Adipose tissue (tissue), 3 donors: ENCODE measurements around the gene CLEC16A. TPM values are rescaled to one million over a fixed set of nuclear protein-coding genes. Genes with fewer than 3 reads are reported as not detected.

Experiments
- H3K27ac ChIP-seq: one replicate; pipeline ENCODE4 v1.5.1; 2013; ENCODE audit warnings: low read depth, low read length
- WGBS, 3 donors: extraction: QIAGEN DNeasy Blood & Tissue Kit; methylation state at CpG; one replicate each; pipeline ENCODE4 v1.1.7; 2013; 5-methylcytosine and 5-hydroxymethylcytosine counted together
- polyA plus RNA-seq, 3 donors: library from polyadenylated mRNA; stranded (reverse); fragments of 200-250 nt; gene quantifications; one replicate each; pipeline ENCODE4 v1.2.3, GENCODE V29; 2013
- donor health status: healthy with polysubstance abuse.
- donor health status: Bipolar disorder and iron deficiency.
- donor health status: healthy.

The CLEC16A gene
- polyA plus RNA-seq, 3 donors = 4.9 to 10.9 (median 7.9) TPM

DNA sequence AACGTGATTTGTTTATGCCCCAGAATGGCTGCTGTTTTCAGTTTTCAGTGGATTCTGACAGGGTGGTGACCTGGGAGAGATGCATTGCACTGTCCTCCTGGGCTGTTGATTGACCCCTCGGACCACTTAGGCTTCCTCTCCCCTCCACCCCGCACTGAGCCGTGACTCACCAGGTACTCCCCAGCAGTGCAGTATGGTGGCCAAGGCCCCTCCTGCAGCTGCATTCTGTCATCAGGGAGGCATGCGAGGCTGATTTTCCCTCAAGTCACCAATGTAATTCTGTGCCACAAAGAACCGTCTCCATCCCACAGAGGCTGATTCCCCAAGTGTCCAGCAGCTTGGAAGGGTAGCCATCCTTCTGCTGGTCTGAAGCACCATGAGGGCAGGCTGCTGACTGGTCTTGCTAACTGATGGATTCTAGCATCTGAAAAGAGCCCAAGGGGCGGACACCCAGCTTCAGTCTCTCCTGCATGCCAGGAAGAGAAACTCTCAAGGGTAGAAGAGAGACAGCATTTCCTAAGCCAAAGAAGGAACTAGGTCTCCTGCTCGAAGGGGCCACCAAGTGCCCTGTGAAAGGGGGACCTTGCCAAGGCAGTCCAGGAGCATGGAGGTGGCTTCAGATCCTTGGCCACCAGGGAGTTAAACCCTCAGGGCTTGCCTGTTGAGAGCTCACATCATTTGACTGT lies 163.6 kb downstream of the CLEC16A start:
- 88 to 95% (median 90%) methylated on average over 8 of the region's 8 CpGs for WGBS, 3 donors
- H3K27ac ChIP-seq = no peak overlapping the region

DNA sequence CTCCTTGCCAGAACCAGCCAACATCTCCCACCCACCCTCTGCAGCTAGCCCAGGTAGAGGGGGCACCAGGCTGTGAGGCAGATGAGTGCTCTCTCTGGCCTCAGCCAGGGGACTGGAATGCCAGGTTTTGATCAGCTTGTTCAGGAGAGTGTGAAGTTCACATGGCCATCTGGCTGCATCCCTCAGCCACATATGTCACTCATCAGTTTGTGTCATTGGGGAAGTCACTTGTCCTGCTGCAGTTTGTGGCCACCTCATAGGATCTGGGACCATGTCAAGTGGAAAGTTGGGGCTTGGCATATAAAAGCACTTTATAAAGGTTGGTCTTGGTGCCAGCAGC lies 164.1 kb downstream of the CLEC16A start:
- no peak overlapping the region for H3K27ac ChIP-seq

DNA sequence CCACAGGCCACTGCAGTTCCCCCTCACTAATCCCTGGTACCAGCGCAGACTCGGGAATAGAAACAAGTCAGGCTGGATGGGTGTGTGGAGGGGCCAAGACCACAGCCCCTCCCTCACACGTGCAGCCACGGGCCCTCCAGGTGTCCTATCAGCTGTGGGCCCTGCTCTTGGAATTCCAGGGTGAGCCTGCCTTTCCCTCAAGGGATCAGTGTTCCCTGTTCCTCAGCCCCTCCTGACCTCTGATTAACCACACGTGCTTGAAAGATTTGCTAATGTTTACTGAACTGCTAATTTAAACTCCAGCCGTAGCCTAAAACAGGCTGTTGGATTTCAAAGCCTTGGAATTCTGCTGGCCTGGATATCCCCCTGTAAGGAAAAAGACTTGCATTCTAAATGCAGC lies 165.2 kb downstream of the CLEC16A start:
- H3K27ac ChIP-seq = no peak overlapping the region

DNA sequence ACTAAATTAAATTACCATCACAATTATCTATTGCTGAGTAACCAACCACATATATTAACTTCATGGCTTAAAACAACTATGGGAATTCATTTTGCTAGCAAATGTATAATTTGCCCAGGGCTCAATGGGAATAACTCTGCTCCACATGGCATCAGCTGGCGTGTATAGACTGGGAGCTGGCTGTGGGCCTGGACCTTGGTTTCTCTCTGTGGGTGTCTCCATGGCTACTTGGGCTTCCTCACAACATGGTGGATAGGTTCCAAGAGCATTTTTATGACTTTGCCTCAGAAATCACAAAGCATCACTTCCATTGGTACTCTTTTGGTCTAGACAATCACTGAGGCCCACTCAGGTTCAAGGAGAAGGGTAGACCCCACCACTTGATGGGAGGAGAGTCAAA lies 166.8 kb downstream of the CLEC16A start:
- WGBS, 3 donors = 98 to 100% (median 100%) methylated on average over 1 of the region's 1 CpG
- no peak overlapping the region for H3K27ac ChIP-seq

More for the DNA sequence above, 165.2 kb downstream of the CLEC16A start:
- 71 to 86% (median 74%) methylated on average over 6 of the region's 6 CpGs for WGBS, 3 donors

DNA sequence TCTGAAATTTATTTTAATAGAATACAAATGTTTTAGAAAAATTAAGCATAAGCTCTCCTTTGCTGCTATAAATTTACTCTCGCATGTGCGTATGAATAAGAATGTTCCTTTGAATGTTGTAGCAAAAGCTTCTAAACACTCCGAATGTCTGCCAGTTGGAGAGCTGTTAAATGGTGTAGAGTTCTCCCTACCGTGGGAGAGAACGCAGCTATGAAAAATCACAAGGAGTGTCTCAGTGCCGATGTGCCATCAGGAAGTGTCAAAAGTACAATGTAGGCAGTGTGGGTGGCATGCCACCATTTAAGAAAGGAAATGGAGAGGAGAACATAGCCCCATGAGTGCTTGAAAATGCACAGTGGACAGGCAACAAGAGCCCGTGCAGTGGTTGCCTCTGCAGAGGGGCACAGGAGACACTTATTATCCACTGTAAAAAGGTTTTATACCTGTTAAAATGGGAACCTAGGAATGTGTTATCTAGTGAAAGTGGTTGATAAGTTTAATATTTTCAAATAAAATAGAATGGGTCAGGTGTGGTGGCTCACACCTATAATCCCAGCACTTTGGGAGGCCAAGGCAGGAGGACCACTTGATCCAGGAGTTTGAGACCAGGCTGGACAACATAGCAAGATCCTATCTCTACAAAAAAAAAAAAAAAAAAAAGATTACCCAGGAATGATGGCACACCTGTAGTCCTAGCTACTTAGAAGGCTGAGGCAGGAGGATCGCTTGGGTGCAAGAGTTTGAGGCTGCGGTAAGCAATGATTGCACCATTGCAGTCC lies 167.7 kb downstream of the CLEC16A start:
- WGBS, 3 donors = 89 to 96% (median 94%) methylated on average over 9 of the region's 9 CpGs
- H3K27ac ChIP-seq = no peak overlapping the region

DNA sequence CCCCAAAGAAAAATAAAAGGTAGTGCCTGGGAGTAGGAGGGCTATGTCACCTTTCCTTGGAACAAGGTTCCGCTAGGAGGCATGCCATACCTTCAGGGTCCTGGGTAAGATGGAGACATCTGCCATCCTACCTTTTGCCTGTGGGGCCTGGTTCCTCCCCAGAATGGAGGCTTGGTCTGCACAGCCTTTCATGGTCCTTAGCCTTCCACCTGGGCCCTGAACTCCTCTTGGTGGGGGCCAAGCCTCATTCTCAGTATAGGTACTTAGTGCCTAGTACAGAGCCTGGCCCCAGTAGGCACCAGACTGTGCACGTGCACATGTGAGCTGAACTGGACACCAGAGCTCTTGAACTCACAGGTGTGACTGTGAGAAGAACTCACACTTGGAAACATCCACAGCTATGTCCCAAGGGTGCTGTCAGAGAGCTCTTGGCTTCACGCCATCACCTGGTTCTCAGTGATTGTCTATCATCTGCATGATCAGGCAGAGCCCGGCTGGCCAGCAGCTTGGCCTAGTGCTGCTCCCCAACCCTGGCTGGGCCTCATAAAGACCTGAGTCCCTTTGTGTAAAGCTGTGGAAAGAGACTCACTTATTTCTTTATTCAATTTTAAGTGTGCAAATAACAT lies 168.5 kb downstream of the CLEC16A start:
- H3K27ac ChIP-seq = no peak overlapping the region
- 78 to 92% (median 85%) methylated on average over 4 of the region's 4 CpGs for WGBS, 3 donors

DNA sequence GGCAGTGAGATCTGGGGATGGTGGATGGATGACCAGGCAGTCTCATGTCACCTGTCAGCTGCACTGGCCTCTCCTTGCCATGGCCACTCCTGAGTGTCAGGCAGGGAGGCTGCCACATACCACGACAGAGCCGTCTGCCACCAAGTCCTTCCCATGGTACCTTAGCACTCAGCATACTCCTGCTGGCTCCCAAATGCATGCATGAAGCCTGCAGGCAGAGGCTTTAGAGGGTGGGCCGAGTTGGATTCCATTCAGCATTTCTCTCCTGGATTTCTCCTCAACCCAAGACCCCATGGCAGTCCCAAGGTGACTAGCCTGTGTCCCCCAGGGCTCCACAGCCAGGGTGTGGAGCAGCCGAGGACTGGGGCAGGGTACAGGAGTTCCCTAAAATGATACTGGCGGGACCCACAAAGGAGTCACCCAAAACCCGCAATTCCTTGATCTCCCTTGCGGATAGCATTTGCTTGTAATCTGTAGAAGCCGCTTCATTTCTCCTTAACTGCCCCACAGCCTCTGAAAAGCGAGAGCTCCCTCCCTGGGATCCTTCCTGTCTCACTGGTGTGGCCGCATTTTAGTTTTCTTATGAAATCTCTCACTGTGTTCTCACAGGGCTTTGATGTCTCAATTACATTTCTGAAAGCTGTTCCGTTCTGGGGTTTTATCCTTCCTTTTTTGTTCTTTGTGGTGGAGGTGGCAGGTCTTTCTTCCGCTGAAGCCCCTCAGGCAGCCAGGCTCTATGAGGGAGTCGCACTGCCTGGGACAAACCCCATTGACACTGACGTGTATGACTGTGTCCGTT lies 170.2 kb downstream of the CLEC16A start:
- WGBS, 3 donors = 61 to 84% (median 71%) methylated on average over 15 of the region's 15 CpGs
- no peak overlapping the region for H3K27ac ChIP-seq

DNA sequence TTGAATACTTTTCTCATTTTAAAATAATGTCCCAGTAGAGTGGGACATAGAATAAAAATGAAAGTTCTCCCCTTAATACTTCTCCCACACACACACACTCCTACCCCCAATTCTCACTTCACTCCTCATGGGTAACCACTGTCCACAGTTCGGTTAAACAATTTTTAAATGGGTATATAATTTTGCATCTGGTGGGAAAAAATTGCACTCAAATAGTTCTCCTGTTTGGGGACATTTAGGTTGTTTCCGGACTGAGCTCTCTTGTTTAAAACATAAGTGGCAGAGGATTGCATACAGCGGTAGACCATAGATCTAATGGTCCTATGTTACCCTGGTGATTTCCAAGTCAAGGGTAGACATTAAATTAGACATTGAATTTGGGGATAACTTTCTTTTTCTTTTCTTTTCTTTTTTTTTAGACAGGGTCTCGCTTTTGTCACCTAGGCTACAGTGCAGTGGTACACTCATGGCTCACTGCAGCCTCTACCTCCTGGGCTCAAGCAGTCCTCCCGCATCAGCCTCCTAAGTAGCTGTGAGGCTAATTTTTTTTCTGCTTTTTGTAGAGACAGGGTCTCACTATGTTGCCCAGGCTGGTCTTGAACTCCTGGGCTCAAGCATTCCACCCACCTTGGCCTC lies 173.3 kb downstream of the CLEC16A start:
- WGBS, 3 donors = 77 to 85% (median 84%) methylated on average over 5 of the region's 5 CpGs
- no peak overlapping the region for H3K27ac ChIP-seq

DNA sequence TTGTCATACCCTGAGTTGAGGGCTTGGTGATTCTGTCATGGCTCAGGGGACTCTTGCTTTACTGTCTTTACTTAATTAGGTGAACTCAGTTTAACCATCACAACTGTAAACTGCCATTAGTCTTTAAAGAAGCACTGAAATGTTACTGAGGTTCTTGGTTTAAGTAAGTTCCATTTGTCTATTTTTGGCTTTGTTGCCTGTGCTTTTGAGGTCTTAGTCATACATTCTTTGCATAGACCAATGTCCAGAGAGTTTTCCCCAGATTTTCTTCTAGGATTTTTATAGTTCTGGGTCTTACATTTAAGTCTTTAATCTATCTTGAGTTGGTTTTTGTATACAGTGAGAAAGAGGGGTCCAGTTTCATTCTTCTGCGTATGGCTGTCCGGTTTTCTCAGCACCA lies 174.1 kb downstream of the CLEC16A start:
- 50 to 75% (median 72%) methylated on average over 2 of the region's 2 CpGs for WGBS, 3 donors
- H3K27ac ChIP-seq = no peak overlapping the region

DNA sequence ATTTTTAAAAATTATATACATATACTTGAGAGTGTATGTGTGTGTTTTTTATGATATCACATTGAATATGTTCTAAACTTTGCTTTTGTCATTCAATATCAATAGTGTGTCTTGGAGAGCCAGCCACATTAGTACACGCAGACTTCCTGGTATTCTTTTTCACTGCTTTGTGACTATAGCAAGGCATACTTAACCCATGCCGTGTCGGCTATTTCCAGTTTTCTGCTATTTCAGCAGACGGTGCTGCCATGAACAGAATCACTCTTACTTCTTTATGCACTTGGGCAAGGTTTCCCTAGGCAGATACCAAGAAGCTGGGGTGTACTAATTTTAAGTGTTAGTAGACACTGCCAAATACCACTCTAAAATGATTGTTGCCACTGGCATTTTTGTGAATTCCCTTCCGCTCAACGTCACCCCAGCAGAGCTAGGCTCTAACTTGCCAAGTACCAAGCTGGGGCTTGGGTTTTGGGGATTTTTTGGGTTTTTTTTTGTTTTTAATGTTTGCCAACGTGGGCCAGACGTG lies 176.8 kb downstream of the CLEC16A start:
- WGBS, 3 donors = 88 to 92% (median 89%) methylated on average over 8 of the region's 8 CpGs
- no peak overlapping the region for H3K27ac ChIP-seq

DNA sequence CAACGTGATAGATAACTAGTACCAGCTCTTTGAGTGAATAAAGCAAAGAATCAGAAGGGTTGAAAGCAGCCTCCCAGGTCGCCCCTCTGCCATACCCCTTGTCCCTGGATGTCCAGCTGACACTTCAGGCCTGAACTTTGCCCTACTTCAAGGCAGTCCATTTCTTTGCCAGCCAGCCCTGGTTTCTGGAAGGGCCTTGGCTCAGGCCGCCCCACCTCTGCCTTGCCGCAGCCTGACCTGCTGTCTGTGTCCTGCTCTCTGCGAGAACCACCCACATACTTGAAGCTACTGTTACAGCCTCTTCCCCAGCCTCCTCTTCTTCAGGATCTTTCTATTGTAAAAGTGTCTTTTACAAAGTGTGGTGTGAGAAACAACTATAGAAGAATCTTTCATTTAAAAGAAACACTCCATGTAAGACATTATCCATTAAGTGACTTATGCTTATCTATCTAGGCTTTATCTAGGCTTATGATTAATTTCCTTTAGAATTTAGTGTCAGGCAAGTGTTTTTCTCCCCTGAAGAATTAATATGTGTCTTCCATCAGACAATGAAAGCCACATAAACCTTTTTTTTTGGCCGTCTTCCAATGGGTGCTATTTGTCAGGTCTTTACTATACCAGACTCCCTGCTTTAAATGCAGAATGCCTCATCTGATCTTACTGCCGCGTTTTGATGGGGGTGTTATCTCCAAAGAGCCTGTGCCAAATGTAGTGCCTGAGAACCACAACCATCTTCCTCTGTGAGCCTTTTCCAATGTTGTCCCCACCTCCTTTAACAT lies 177.7 kb downstream of the CLEC16A start:
- H3K27ac ChIP-seq = no peak overlapping the region
- WGBS, 3 donors = 86 to 91% (median 90%) methylated on average over 8 of the region's 8 CpGs

DNA sequence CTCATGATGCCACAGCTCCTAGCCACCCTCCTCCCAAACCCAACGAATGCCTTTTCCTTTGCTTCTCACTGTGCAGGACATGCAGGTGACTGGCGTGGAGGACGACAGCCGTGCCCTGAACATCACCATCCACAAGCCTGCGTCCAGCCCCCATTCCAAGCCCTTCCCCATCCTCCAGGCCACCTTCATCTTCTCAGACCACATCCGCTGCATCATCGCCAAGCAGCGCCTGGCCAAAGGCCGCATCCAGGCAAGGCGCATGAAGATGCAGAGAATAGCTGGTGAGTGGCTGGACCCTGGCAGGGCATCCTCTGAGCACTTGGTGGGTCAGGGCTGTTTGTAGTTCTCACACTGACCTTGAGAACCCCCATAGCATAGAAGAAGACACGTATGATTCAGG lies 179.3 kb downstream of the CLEC16A start:
- 94 to 98% (median 96%) methylated on average over 11 of the region's 11 CpGs for WGBS, 3 donors
- H3K27ac ChIP-seq = no peak overlapping the region

DNA sequence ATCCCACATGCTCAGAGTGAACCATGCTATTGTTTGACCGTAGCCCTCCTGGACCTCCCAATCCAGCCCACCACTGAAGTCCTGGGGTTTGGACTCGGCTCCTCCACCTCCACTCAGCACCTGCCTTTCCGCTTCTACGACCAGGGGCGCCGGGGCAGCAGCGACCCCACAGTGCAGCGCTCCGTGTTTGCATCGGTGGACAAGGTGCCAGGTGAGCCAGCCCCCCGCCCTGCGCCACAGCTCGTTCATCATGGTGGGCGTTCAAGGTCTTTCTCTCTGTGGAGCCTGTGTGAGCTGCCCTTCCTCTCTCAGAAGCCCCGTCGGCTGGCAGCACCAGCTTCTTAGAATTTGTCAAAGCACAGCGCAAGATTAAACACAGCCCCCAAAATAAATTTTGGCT lies 181.6 kb downstream of the CLEC16A start:
- H3K27ac ChIP-seq = no peak overlapping the region
- WGBS, 3 donors = 93 to 95% (median 94%) methylated on average over 17 of the region's 17 CpGs

DNA sequence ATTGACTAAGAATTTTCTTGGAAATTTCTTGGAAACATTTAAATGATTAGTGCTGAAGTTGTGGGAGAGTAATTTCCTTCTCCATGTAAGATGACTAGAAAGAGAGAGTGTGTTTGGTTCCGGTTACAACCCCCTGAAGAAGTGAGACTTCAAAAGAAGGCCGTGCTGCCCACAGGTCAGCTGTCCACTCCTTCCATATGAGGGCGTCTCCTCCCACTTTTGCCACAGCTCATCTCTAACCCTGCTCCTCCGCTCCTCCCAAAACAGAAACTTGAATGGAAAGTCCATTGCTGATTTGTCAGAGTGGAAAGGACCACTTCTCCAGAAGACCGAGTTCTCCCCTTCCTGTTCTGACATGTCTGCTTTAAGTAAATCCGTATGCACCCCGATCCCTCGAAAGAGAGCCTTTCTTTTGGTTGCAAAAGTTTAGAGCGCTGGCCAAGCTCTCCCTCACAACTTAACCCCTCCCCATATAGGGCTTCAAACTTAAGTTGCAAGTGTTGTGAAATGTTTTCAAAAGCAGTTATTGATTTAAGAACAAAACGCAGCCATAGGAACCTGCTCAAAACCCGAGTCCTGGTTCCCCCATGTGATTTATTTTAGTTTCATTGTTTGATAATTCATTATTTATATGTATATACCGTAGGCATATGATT lies 182.2 kb downstream of the CLEC16A start:
- WGBS, 3 donors = 74 to 89% (median 85%) methylated on average over 12 of the region's 12 CpGs
- no peak overlapping the region for H3K27ac ChIP-seq

DNA sequence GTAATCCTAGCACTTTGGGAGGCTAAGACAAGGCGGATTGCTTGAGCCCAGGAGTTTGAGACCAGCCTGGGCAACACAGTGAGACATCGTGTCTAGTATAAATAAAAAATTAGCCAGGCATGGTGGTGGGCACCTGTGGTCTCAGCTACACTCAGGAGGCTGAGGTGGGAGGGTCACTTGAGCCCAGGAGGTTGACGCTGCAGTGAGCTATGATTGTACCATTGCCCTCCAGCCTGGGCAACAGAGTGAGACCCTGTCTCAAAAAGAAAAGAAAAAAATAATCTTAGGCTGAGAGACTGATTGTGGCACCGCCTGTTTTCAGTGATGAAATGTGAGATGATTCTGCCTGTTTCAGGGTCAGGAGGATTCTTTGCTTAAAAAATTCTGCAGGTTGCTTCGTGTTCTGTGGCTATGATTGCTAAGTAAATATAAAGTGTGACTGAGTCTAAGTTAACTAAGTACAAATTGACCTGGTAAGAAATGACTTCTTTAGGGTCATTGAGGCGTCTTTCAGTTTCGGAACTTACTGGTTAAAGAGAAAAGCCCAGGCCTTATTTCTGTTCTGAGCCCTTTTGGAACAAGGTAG lies 183.3 kb downstream of the CLEC16A start:
- WGBS, 3 donors = 90 to 96% (median 96%) methylated on average over 7 of the region's 7 CpGs
- no peak overlapping the region for H3K27ac ChIP-seq

DNA sequence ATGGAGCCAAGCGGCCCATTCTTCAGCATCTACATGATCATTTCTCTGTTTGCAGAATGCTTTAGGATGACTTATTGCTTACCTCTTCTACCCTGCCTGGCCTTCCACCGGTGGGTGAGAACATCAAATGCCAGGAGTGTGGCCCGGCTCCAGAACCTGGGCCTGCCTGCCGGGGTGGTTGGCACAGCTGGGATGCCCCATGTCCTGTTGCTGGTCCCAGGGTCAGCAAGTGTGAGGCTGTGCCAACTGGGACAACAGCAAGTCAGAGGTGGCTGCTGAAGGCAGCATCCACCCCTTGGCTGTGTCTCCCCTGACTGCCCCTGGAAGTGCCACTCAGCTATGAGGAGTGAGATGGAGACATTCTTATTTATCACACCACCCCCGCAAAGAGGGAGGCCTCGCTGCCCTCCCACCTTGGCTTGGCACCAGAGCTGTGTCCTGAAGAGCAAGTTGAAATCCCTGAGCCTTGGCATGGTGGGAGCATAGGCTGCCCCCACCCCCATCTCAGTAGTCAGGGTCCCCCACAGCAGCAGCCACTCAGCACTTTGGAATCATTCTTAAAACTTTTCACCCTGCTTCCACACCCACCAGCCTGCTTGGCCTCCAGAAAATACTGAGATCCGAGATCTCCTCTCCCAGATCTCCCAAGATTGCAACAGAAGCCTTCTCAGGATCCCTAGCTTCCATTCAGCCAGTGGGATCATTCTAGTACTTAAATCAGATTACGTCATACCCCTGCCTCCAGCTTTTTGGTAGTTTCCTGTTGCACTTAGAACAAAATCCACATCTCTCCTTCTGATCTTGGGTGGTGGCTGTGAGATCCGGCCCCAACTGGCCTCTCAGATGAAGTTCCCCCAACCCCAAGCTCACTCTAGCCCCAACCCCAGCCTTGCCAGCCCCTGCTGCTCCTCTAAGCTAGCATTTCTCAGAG lies 184.1 kb downstream of the CLEC16A start:
- no peak overlapping the region for H3K27ac ChIP-seq
- WGBS, 3 donors = 64 to 73% (median 70%) methylated on average over 9 of the region's 9 CpGs
